ENCODE measurements around the gene ZNF414. TPM values are rescaled to one million over a fixed set of nuclear protein-coding genes. Genes with fewer than 3 reads are reported as not detected.

The ZNF414 gene
- total RNA-seq, 2 donors from 2014 or later = 25.7 to 29.9 TPM

DNA sequence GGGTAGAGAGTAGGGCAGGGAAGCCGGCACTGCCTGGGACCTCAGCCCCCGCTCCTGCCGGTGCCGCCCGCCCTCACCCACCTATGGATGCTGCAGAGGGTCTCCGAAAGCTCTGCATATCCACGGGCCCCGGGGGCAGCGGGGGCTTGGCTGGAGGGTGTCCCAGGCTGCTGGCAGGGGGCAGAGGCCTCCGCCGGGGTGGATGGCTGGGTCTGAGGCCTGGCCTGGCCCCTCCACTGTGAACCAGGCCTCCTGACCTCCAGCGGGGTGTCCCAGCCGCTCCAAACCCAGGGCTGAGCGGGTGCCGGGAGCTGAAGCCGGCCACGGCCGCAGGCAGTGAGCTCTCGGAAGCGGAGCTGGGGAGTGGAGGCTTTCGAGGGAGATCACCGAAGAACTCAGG is 15.7 kb downstream of the ZNF414 start:
- peaks cover 18% of the 10 kb centered on the region for H3K4me1 Mint-ChIP-seq (ENCODE audit: low read depth)
- no peaks in the 10 kb centered on the region for H3K9me3 Mint-ChIP-seq

DNA sequence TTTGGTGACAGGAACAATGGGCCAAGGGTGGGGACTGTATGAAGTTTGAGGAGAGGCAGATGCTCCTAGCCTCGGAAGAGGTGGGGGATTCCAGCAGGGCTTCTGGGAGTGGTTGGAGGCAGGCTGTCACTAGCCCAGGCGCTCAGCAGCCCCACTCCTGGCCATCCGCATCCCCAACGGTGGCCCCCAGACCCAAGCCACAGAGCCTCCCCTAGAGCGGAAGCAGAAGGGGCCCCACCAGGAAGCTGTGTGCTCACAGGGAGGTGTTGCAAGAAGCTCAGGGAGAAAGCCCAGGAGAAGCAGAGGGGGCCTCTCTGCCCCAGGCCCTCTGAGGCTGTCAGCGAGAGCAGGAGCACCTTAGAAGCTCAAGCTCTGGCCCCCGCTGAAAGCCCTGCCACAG is 19.8 kb downstream of the ZNF414 start:
- H3K4me1 Mint-ChIP-seq (ENCODE audit: low read depth) = peaks cover 10% of the 10 kb centered on the region
- peak overlapping the region; percentile 7 to 39 for H3K4me3 Mint-ChIP-seq
- ATAC-seq (replicated peaks in 1 of 2) = peak; percentile 54 to 60
- peaks cover 0 to 2% of the 10 kb centered on the region in 2 donors for H3K36me3 Mint-ChIP-seq (ENCODE audit: insufficient read depth in 2 of 2)
- no peaks in the 10 kb centered on the region for H3K27me3 Mint-ChIP-seq (ENCODE audit: low read depth)
- DNase-seq = peak in 1 of 2 donors; percentile 24
- H3K9me3 Mint-ChIP-seq = no peaks in the 10 kb centered on the region
- no peak overlapping the region for H3K27ac Mint-ChIP-seq

More for the DNA sequence above, 15.7 kb downstream of the ZNF414 start:
- no peak overlapping the region for H3K4me3 Mint-ChIP-seq
- H3K36me3 Mint-ChIP-seq (ENCODE audit: insufficient read depth in 2 of 2) = no peaks in the 10 kb centered on the region
- no peak overlapping the region for H3K27ac Mint-ChIP-seq
- H3K27me3 Mint-ChIP-seq (ENCODE audit: low read depth) = no peaks in the 10 kb centered on the region
- ATAC-seq (replicated peaks in 1 of 2) = no peak
- DNase-seq = no peak

DNA sequence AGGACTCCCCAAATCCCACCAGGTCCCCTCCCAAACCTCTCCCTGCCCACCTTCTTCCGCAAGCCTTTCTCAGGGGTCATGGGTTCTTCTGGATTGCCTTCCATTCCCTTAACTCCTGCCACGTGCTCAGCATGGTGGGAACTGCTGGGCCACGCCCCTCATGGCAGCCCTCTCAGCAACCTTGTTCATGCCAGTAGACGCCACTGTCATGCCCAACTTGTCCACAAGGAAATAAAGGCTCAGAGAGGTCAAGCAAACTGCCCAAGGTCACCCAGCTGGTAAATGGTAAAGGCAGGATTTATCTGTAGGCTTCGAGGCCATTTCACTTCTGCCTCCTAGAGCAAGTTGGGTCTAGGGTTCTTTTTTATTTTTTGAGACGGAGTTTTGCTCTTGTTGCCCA is 22.4 kb downstream of the ZNF414 start:
- H3K9me3 Mint-ChIP-seq = no peaks in the 10 kb centered on the region
- peaks cover 29% of the 10 kb centered on the region for H3K4me1 Mint-ChIP-seq (ENCODE audit: low read depth)
- H3K36me3 Mint-ChIP-seq (ENCODE audit: insufficient read depth in 2 of 2) = peaks cover 2 to 6% of the 10 kb centered on the region in 2 donors
- no peak for ATAC-seq (replicated peaks in 1 of 2)
- no peak overlapping the region for H3K4me3 Mint-ChIP-seq
- no peak for DNase-seq
- no peak overlapping the region for H3K27ac Mint-ChIP-seq
- H3K27me3 Mint-ChIP-seq (ENCODE audit: low read depth) = no peaks in the 10 kb centered on the region

DNA sequence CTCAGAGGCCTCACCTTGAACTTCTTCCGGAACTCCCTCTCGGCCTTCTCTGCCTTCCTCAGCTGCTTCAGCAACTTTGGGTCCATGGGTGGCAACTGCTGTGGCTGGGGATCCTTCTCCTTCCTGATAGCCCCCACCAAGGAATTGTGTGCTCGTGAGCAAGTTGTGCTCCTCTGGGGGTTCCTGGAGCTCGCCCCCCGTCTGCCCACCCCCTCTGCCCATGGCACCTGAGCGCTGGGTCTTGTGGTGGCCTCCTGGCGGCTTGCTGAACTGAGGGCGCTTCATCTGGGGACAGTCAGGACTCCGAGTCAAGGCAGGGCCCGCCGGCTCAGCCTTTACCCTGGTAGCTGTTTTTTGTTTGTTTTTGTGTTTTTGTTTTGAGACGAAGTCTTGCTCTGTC is 23.1 kb downstream of the ZNF414 start:
- Mint-ChIP-seq H3K9me3 (no peaks in the 10 kb centered on the region), H3K27me3 (ENCODE audit: low read depth) (no peaks in the 10 kb centered on the region), H3K36me3 (ENCODE audit: insufficient read depth in 2 of 2) (peaks cover 4 to 6% of the 10 kb centered on the region in 2 donors), H3K4me1 (ENCODE audit: low read depth) (peaks cover 36% of the 10 kb centered on the region), H3K4me3 (no peak overlapping the region), H3K27ac (no peak overlapping the region)
- ATAC-seq (replicated peaks in 1 of 2) (no peak), DNase-seq (no peak)

DNA sequence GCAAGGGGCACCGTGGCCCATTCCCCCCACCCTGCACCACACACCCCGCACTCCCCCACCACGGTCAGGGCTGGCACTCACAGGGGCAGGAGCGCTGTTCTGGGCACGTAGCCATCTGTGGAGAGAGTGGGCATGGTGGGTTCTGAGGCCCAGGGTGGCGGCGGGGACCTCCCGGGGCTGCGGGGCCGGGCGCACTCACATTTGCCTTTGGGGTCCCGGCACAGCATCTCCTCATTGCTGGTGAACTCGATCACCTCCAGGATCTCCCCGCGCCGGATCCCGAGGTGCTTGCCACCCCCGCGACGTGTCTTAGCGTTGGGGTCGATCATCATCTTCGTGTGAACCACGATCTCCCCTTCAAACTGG is 23.6 kb downstream of the ZNF414 start:
- H3K27ac Mint-ChIP-seq = peak overlapping the region; percentile 39
- peaks cover 36% of the 10 kb centered on the region for H3K4me1 Mint-ChIP-seq (ENCODE audit: low read depth)
- DNase-seq (no peak), ATAC-seq (replicated peaks in 1 of 2) (no peak)
- H3K27me3 Mint-ChIP-seq (ENCODE audit: low read depth) = no peaks in the 10 kb centered on the region
- H3K4me3 Mint-ChIP-seq = no peak overlapping the region
- peaks cover 5 to 6% of the 10 kb centered on the region in 2 donors for H3K36me3 Mint-ChIP-seq (ENCODE audit: insufficient read depth in 2 of 2)
- no peaks in the 10 kb centered on the region for H3K9me3 Mint-ChIP-seq

DNA sequence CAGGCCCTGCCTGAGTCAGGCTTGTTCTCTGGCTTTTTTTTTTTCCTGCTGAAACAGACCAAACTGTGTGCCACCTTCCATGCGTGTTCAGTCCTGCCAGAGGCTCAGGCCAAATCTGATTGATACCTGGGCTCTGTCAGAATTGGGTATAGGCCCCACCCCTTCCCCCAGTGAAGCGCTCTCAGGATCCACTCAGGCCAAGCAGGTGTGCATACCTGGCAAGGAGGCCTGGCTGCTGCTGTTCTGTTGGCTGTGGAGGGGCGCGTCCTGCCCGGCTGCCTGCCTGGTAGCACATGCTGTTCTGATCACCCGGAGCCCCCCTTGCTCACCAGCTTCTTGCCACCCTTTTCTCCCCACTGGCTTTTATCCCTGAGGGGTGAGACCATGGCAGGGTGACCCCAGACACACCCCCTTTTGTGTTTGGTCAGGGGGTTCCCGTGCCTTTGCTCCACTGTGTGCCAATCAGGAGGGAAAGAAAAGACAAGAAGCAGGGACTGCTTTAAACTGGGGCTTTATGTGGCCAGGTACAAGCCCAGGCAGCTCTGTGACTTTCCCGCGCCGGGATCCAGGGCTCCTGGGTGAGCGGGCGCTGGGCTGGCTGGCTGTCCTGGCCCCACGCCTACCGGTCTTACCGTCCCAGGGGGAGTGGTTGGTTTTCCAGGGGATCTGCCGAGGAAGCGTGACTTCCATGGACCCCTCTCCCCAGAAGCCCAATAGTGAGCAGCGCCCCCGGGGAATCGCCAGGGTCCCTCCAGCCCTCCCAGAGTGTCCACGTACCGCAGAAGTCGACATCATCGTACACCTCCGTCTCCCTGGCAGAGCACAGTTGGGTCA is 24.2 kb downstream of the ZNF414 start:
- ATAC-seq (replicated peaks in 1 of 2) (no peak), DNase-seq (no peak)
- Mint-ChIP-seq H3K27ac (no peak overlapping the region), H3K27me3 (ENCODE audit: low read depth) (no peaks in the 10 kb centered on the region), H3K4me3 (no peak overlapping the region), H3K36me3 (ENCODE audit: insufficient read depth in 2 of 2) (peaks cover 6 to 11% of the 10 kb centered on the region in 2 donors), H3K9me3 (no peaks in the 10 kb centered on the region), H3K4me1 (ENCODE audit: low read depth) (peaks cover 36% of the 10 kb centered on the region)

DNA sequence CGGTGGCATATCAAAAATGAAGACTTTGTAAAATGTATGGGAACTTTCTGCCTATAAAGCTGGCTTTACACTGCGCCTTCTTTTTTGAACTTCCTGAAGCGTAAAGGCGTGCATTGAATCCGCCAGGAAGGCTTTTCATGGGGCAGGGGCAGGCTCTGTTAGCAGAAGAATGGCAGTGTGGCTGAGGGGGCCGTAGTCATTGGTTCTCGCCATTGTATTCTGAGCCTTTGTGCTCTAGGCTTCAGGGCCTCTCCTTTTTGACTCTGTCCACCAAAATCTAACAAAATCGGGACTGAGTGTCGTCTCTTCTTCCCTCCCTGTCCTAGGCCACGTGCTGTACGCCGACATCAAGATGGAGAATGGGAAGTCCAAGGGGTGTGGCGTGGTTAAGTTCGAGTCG is 25.6 kb downstream of the ZNF414 start:
- peaks cover 26% of the 10 kb centered on the region for H3K4me1 Mint-ChIP-seq (ENCODE audit: low read depth)
- peak overlapping the region; percentile 38 for H3K27ac Mint-ChIP-seq
- H3K27me3 Mint-ChIP-seq (ENCODE audit: low read depth) = no peaks in the 10 kb centered on the region
- peaks cover 6 to 19% of the 10 kb centered on the region in 2 donors for H3K36me3 Mint-ChIP-seq (ENCODE audit: insufficient read depth in 2 of 2)
- ATAC-seq (replicated peaks in 1 of 2) = no peak
- H3K4me3 Mint-ChIP-seq = no peak overlapping the region
- H3K9me3 Mint-ChIP-seq = no peaks in the 10 kb centered on the region
- no peak for DNase-seq

DNA sequence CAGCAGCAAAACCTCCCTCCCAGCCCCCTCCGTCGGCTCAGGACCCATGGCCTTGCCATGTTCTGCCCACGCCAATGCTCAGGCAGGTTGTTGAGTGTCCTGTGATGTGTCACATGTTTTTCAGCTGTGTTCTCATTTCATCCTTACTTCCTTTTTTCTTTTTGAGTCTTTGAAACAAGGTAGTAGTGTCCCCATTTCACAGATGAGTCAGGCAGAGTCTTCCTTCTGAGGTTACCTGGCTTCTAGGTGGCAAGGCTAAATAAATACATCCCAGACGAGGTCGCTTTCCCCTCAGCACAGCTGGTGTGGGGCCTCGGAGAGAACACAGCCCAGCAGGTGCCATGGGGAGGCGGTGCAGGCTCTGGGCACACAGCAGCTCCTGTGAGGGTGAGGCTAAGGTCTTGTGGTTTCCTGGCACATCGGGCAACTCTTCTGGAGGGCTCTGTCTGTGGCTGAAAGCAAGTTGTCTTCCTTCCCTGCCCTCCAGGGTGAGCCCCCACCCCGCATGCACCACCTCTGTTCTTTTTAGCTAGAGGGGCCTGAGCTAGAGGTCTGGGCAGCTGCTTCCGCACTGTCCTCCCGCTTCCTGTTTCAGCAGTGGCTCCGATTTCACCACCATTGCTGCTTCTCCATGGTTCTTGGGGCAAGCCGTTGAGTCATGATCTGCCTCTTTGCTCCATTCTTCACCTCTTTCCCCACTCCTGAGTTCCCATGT is 26.7 kb downstream of the ZNF414 start:
- peak overlapping the region; percentile 38 for H3K27ac Mint-ChIP-seq
- peaks cover 26% of the 10 kb centered on the region for H3K4me1 Mint-ChIP-seq (ENCODE audit: low read depth)
- DNase-seq (peak; percentile 66 to 76), ATAC-seq (replicated peaks in 1 of 2) (peak; percentile 89)
- no peaks in the 10 kb centered on the region for H3K9me3 Mint-ChIP-seq
- peaks cover 11 to 22% of the 10 kb centered on the region in 2 donors for H3K36me3 Mint-ChIP-seq (ENCODE audit: insufficient read depth in 2 of 2)
- peak overlapping the region; percentile 36 to 68 for H3K4me3 Mint-ChIP-seq
- H3K27me3 Mint-ChIP-seq (ENCODE audit: low read depth) = no peaks in the 10 kb centered on the region

DNA sequence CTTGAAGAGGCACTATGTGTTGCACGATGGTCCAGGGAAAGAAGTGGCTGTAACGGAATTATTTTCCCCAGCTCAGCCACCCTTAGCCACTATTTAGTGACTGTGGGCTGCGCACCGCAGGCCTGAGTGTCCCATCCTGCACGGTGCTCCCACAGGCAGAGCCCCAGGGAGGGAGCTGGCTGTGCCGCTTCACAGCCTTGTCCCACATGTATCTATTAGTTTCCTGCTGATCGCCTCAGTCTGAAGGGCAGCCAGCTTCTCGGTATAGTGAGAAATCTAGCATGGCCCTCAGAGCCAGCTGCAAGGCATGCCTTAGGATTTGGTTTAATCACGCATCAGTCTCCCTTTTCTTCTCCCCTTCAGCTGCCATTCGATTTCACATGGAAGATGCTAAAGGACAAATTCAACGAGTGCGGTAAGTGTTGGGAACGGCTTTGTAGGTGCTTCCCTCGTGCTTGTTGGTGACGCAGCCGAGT is 27.3 kb downstream of the ZNF414 start:
- Mint-ChIP-seq H3K4me3 (peak overlapping the region; percentile 3 to 68), H3K36me3 (ENCODE audit: insufficient read depth in 2 of 2) (peaks cover 11 to 24% of the 10 kb centered on the region in 2 donors), H3K27ac (peak overlapping the region; percentile 34), H3K27me3 (ENCODE audit: low read depth) (no peaks in the 10 kb centered on the region), H3K9me3 (no peaks in the 10 kb centered on the region), H3K4me1 (ENCODE audit: low read depth) (peaks cover 32% of the 10 kb centered on the region)
- no peak for ATAC-seq (replicated peaks in 1 of 2)
- no peak for DNase-seq

DNA sequence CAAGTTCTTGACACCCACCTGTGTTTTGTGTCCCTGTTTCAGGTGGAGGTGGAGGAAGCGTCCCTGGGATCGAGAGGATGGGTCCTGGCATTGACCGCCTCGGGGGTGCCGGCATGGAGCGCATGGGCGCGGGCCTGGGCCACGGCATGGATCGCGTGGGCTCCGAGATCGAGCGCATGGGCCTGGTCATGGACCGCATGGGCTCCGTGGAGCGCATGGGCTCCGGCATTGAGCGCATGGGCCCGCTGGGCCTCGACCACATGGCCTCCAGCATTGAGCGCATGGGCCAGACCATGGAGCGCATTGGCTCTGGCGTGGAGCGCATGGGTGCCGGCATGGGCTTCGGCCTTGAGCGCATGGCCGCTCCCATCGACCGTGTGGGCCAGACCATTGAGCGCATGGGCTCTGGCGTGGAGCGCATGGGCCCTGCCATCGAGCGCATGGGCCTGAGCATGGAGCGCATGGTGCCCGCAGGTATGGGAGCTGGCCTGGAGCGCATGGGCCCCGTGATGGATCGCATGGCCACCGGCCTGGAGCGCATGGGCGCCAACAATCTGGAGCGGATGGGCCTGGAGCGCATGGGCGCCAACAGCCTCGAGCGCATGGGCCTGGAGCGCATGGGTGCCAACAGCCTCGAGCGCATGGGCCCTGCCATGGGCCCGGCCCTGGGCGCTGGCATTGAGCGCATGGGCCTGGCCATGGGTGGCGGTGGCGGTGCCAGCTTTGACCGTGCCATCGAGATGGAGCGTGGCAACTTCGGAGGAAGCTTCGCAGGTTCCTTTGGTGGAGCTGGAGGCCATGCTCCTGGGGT is 28.2 kb downstream of the ZNF414 start:
- H3K4me1 Mint-ChIP-seq (ENCODE audit: low read depth) = peaks cover 41% of the 10 kb centered on the region
- no peak for ATAC-seq (replicated peaks in 1 of 2)
- H3K9me3 Mint-ChIP-seq = no peaks in the 10 kb centered on the region
- DNase-seq = no peak
- H3K27ac Mint-ChIP-seq = peak overlapping the region; percentile 35
- H3K4me3 Mint-ChIP-seq = peak overlapping the region in 1 of 2 donors; percentile 6
- peaks cover 11 to 29% of the 10 kb centered on the region in 2 donors for H3K36me3 Mint-ChIP-seq (ENCODE audit: insufficient read depth in 2 of 2)
- H3K27me3 Mint-ChIP-seq (ENCODE audit: low read depth) = no peaks in the 10 kb centered on the region

DNA sequence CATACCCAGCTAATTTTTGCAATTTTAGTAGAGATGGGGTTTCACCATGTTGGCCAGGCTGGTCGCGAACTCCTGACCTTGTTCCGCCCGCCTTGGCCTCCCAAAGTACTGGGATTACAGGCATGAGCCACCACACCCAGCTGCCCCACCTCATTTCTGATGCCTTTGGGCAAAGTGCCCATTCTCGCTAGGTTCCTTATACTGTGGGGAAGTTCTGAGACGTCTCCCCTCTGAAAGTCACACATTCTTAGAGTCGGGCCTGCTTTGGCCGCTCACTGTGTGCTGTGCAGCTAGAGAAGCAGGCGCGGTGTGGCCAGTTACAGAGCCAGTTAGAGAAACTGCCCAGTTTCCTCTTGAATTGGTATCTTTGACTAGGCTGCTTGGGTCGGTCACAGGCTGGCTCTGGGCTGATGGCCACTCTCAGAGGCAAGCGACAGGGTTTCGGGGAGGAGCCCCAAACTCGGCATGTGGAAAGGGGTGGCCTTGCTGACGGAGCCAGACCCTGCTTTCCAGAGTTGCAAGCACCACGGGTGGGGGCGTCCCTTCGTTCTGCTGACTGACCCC is 29.6 kb downstream of the ZNF414 start:
- Mint-ChIP-seq H3K27me3 (ENCODE audit: low read depth) (no peaks in the 10 kb centered on the region), H3K4me1 (ENCODE audit: low read depth) (peaks cover 48% of the 10 kb centered on the region), H3K27ac (no peak overlapping the region), H3K4me3 (no peak overlapping the region), H3K9me3 (no peaks in the 10 kb centered on the region), H3K36me3 (ENCODE audit: insufficient read depth in 2 of 2) (peaks cover 10 to 31% of the 10 kb centered on the region in 2 donors)
- ATAC-seq (replicated peaks in 1 of 2) (no peak), DNase-seq (no peak)

DNA sequence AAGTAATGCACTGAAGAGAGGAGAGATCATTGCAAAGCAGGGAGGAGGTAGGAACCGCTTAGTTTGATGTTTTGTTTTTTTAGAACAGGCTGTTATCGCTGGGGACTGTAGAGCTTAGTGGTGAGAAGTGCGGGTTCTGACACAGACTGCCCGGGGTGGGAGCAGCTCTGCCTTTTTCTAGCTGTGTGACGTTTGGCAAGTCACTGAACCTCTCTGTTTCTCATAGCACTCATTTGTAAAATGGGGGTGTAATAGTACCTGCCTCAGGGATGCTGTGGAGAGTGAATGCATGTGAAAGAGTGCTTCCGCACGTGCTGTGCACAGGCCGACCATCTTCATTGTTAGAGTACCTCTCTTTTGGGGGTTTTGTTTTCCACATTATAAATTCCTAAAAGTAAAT is 30.8 kb downstream of the ZNF414 start:
- Mint-ChIP-seq H3K36me3 (ENCODE audit: insufficient read depth in 2 of 2) (peaks cover 10 to 30% of the 10 kb centered on the region in 2 donors), H3K4me1 (ENCODE audit: low read depth) (peaks cover 57% of the 10 kb centered on the region), H3K27ac (peak overlapping the region; percentile 84), H3K4me3 (no peak overlapping the region), H3K27me3 (ENCODE audit: low read depth) (no peaks in the 10 kb centered on the region), H3K9me3 (no peaks in the 10 kb centered on the region)
- DNase-seq (no peak), ATAC-seq (replicated peaks in 1 of 2) (no peak)

All from activated T-cell treated with anti-CD3 and anti-CD28 coated beads, Interleukin-2, amount 50 U/mL, for 72 hours (primary cell).